ENCODE measurements around the gene RALBP1. TPM values are rescaled to one million over a fixed set of nuclear protein-coding genes. Genes with fewer than 3 reads are reported as not detected.
A peak's percentile ranks its signal among the peaks of the same experiment; 100 is the strongest.

RALBP1 gene
- total and polyA plus RNA-seq, 2 of the 4 experiments (the other 2 are of a cell fraction) = 30.6 to 38.2 TPM

DNA sequence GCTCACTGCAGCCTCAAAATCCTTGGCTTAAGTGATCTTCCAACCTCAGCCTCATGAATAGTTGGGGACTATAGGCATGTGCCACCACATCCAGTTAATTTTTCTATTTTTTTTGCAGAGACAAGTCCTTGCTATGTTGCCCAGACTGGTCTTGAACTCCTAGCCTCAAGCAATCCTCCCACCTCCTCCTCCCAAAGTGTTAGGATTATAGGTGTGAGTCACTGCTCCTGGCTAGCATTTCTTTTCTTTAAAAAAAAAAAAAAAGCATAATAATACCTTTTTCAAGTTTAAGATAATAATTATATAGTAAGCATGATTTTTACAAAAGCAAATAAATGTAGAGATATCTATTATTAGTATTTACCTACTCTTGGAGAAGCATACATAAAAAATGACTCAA lies 103.0 kb downstream of the RALBP1 start:
- Histone ChIP-seq H3K79me1 (ENCODE audit: low read depth in 1 of 2, low read length in 2 of 2) (peaks cover 12 to 45% of the 10 kb centered on the region in 2 experiments), H2BK120ac (ENCODE audit: low read depth, low read length) (no peak overlapping the region), H3K4me1 (ENCODE audit: control insufficient read depth, insufficient read depth, low read length) (peaks cover 4% of the 10 kb centered on the region; the same call in 1 of the 2 replicates), H2BK20ac (ENCODE audit: low read depth, low read length) (no peak overlapping the region), H4K20me1 (ENCODE audit: insufficient read depth, low read length) (peaks cover 6% of the 10 kb centered on the region; the same call in 1 of the 2 replicates), H2BK15ac (ENCODE audit: low read depth, low read length) (no peak overlapping the region), H3K9me3 (ENCODE audit: control insufficient read depth, insufficient read depth, low read length) (no peaks in the 10 kb centered on the region), H2AK5ac (ENCODE audit: low read depth, low read length) (peak overlapping the region; percentile 73), H4K5ac (ENCODE audit: low read depth, low read length) (no peak overlapping the region), H3K27ac (ENCODE audit: insufficient read depth, low read length) (peak overlapping the region; percentile 46; the same call in 1 of the 2 replicates), H3K4me3 (ENCODE audit: insufficient read depth, low read depth, low read length) (no peak overlapping the region), H3K36me3 (ENCODE audit: control insufficient read depth, insufficient read depth, low read length) (peaks cover 22% of the 10 kb centered on the region), H4K8ac (ENCODE audit: low read depth in 2 of 2, low read length in 2 of 2) (peak overlapping the region; percentile 31 to 47; a peak in 1 of 4 replicates), H2AK9ac (replicated peaks; ENCODE audit: low read depth, low read length, poor library complexity) (no peak overlapping the region), H2BK5ac (ENCODE audit: low read depth, low read length, poor library complexity, severe bottlenecking) (peak overlapping the region; percentile 66), H4K91ac (ENCODE audit: insufficient read depth, low read depth, low read length) (peak overlapping the region; percentile 47; the same call in 1 of the 2 replicates), H3K4me2 (ENCODE audit: low read depth, low read length) (no peak overlapping the region), H3K4ac (ENCODE audit: low read depth, low read length) (0 out of 2 replicates have a peak overlapping the region, but pooled peaks have one; percentile 19), H3K18ac (ENCODE audit: low read depth, low read length) (no peak overlapping the region; the same call in 1 of the 2 replicates), H2AFZ (replicated peaks; ENCODE audit: low read length, poor library complexity) (no peak overlapping the region), H3K27me3 (ENCODE audit: control insufficient read depth, insufficient read depth, low read length) (no peaks in the 10 kb centered on the region), H3K56ac (ENCODE audit: extremely low read depth, insufficient read depth, low read length) (no peak overlapping the region), H3K14ac (replicated peaks; ENCODE audit: low read depth, low read length) (0 out of 2 replicates have a peak overlapping the region, but pooled peaks have one; percentile 40), H3K23ac (ENCODE audit: low read depth, low read length) (peak overlapping the region; percentile 80), H3K9ac (ENCODE audit: low read depth, low read length) (no peak overlapping the region), H3K9me1 (ENCODE audit: insufficient read depth, low read length) (peaks cover 3% of the 10 kb centered on the region; the same call in 1 of the 2 replicates)
- dilution Hi-C loops (cut with HindIII; ENCODE audit: low sequenced_read_pairs, unreplicated experiment) (no loop called here), in situ Hi-C loops (cut with MboI; ENCODE audit: low sequenced_read_pairs) (no loop called here), intact Hi-C loops (cut with micrococcal nuclease) (loop anchor here (5.0 to 10.0 kb wide), 3 partner anchors 194 to 376 kb away; partner anchors contain the start of gene VAPA)
- TF ChIP-seq MAFK (IDR thresholded peaks at IDR 0.05; ENCODE audit: low read depth, low read length) (no peak), FOS (IDR thresholded peaks at IDR 0.05; ENCODE audit: low read depth, low read length) (no peak), BHLHE40 (IDR thresholded peaks at IDR 0.05; ENCODE audit: low read depth, low read length) (no peak)
- DNase-seq (peak; percentile 39), ATAC-seq (ENCODE audit: low read depth) (no peak)
- CTCF ChIA-PET = no interaction called here
- BruUV-seq (replicated peaks) = no TSS peak
- POLR2A ChIA-PET (ENCODE audit: unreplicated experiment) = no interaction called here
